Activated effector memory CD4-positive, alpha-beta T cell treated with Interleukin-2 at 50 U/mL for 16 hours (primary cell): ENCODE data around the gene TNFAIP8.

Experiments used
- DNase-seq: peaks from one replicate; pipeline ENCODE4 v3.0.0-alpha.2; 2020

TNFAIP8 gene

DNA sequence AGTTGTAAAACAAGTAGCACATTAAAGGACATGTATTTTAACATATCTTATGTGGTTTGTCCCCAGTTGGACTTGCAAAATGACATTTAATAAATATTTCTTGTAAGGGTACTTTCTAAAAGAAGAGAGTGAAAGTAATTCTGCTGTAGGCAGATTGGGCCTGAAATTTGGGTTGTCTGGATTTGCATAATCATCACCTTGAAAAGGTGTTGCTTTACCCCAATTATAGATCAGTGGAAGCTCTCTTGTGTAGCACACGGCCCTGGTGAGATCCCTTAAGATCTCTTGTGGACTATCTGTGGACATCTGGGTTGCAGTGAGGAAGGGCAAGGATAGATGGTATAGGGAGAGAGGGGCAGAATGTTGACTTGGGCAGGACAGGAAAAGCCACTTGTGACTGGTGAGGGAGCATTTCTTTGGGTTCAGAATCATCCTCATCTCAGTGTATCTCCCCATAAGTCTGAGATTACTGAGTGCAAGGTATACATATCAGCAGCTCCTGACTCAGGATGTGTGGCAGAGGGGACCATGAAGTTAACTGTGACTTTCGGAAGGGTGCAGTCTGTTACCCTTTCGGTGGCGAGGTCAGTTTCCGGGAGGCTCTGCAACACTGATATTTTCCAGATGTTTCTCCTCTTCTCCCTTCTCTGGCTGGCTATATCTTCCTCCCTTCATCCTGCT, 2.0 kb upstream of the TNFAIP8 start:
- no peak for DNase-seq

DNA sequence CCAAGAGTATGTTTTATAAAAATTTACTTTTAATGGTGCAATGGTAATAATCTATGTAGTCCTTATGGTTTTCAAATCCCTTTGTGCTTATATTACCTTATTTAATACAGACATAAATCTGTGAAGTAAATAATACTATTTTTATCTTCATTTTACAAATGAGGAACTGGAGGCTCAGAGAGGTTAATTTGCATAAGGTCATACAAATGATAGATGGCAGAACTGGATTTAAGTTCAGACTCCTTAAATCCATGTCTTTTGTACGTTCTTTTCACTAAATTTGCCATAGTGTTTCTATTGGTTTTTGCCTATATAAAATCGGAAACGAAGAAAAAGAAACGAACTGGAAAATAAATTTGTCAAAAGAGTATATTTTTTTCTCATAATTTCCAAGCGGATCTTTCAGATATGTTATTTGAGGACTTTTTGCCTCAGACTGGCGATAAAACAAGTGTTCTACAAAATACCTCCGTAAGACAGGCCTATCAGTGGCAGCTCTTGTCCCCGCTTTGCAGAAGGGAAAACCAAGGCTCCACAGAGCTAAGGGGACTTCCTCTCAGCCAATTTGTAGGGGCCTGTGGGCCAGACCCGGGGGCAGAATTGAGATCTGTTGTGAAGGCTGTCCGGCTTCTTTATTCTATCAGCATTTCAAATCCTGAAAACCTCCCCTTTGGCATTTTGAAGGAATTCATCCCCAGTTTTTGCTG, 1.1 kb upstream of the TNFAIP8 start:
- no peak for DNase-seq

DNA sequence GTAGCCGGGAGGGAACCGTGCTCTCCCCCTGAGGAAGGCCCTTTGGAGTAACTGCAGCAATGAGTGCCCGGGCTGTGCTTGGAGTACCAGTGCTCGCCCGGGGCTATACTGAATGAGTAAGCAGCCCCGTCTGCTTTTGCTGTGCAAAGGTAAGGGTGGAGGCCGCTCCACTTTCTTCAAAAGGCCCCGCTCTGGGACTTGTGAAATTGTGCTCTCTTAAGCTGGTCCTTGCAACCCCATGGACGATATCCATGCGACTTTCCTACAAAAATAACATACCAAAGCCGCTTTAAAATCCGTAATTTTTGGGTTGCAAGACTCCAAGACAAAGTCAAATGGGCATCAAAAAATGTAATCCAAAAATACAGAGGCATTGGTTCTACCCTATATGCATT, 578 bp upstream of the TNFAIP8 start:
- no peak for DNase-seq

DNA sequence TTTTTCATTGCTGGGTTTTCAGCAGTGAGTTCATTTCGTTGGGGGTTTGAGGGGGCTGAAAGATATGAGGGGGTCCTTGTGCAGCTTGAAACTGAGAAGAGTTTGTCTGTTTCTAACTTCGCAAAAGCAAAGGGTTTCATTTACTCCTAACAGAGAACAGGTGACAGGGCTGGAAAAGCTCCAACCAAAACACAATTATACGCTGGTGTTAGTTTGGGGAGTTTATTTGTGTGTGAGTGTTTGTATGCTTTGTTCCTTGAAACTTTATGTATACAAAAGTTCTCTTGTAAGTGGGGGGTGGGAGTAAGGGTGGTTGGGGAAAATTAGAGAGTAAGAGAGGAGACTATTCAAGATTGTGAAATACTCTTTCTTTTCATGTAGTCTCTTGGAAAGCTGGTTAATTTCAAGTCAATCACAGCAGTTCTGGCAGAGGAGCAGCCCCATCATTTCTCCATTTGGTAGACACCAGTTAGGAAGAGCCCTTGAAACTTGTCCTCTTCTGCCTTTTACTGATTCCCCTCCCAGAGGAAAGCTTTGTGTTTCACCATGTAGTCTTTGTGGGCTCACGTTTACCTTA, 881 bp downstream of the TNFAIP8 start:
- no peak for DNase-seq

DNA sequence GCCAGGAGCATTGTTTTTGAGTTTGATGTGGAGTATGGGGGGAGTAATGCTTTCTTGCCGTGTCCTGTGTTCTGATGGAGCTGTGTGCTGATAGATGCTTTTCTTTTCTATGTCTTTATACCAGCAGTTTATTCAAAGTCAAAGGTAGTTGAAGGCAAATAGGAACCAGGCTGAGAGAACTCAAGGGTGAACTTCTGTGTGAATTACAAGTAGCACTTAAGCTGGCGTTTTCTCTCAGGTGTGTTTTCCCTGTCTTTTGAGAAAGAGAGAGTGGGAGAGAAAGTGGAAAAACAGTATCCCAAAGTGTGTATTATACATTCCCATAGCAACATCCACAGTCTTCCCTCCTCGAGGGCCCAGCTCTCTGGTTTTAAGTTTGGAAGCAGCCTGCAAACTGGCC, 1.5 kb downstream of the TNFAIP8 start:
- no peak for DNase-seq

DNA sequence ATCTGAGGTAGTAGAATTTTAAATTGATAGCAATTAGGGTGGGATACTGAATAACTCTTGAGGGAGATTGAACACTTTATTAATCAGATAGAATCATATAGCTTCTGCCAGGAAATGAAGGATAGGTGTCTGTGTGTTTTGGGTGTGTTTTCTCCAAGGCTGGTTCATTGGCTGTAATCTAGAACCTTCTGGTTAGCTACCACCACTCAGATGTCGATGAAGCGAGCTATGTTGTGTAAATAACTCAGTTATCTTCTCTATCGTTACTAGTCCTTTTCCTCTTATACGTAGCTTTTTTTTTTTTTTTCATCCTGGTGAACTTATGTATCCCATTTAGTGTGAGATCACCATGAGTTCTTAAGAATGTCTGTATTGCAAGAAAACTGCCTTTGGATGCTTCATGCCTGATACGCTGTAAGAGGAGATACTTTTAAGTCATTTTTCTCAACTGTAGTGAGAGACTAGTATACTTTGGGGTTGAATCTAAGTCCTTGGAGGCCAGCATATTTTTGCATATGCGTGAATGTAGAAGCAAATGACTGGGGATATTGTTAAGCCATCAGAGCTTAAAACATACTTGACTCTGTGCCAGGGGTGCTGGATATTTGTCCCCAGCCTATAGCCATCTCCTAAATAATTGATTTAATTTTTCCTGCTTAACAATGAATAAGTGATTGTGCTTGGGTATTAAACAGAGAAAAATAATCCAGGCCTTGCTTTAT, 2.1 kb downstream of the TNFAIP8 start:
- DNase-seq: no peak

DNA sequence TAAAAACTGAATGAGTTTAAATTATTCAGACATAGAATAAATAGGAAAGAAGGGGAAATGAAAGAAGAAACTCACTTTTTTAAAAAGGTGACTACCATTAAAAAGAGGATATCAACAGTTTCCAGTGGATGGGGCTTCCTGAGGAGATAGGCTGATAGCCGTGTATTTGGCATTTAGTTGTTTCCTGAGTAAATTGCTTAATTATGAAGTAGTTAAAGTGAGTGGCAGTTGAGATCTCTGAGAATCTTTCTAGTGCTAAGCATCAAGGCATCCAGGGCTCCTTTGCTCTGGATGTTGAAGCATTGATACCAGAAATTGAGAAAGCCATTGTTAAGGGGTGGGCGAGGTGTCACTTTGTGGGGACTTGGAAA, 2.7 kb downstream of the TNFAIP8 start:
- no peak for DNase-seq

DNA sequence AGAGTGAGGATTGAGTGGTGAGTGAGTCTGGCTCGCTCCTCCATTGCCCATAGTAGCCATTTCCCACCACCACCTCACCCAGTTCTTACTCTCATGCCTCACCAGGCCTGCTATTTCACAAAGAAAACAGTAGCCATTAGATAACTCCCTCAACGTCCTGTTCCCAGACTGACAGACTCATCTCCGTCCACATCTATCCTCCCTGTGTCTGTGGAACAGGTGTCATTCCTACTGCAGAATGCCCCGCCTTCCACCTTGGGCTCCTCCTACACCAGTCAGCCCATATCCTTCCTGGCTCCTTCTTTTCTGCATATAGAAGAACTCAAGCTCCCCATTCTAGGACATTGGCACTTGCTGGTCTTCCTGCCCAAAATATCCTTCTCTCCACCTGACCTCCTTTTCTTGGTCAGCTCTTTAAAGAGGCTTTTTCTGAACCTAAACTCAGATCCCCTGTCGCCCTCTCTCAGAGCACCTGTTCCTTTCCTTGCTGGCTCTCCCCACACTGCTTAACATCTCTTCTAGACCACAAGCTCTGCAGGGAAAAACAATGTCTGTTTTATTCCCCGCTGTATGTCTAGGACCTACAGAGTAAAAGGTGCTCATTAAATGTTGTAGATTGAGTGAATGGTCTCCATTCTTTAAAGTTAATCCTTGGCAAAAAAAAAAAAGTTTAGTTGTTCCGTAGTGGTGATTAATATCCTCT, 3.2 kb downstream of the TNFAIP8 start:
- no peak for DNase-seq

DNA sequence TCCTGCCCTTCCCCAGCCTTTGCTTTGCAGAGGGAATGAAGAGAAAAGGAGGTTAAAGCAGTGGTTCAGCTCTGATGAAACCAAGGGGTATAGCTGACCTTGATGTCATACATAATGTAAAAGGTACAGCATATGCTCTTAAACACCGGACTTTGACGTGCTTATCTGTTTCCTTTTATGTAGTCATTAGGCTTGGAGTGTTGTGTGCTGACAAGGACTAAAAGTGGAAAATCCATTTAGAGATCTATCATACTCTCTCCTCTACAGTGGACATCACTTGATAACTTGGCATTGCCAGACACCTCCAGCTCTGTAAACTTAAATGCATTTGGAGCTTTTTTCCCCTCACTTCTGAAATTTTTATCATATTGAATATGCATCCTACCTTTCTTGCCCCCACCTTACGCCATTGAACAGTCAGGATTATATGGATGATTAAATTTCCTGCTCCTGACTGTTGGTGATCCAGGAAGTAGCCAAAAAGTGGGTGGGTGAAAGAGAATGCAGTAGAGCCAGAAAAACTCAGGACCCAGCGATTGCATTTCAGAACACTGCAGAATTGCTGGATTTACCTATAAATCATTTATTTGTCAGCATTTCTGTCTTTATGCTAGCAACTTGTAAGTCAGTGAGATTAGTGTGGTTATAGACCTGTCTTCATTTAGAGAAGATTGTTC, 4.1 kb downstream of the TNFAIP8 start:
- DNase-seq: no peak

DNA sequence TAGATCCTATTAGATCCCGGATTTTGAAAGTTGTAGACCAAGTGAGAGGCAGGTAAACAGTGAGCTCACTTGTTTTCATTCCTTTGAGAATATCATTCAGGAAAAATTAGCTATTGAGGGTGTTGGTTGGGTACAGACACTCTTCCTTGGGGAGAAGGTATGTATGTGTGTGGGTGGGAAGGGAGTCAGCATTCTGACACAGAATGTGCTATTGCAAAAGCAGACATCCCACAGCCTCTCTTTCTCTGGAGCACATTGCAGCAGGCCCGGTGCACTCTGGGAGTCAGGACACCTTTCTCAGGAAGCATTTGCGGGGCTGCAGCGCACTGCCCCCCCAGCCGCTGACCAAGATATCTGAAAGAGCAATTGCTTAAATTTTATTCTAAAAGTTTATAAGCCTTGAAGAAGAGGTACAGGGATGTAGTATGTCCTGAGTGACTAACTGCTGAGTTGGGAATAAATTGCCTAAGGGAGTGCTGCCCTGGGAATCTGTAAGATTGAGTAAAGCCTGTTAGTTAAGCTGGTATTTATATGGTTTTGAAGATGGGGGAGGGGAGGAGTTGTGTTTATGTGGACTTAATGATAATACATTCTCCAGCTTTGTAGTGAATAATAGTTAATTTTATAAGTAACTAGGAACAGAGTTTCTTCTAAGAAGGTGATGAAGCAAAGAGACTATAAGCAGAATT, 5.2 kb downstream of the TNFAIP8 start:
- no peak for DNase-seq

DNA sequence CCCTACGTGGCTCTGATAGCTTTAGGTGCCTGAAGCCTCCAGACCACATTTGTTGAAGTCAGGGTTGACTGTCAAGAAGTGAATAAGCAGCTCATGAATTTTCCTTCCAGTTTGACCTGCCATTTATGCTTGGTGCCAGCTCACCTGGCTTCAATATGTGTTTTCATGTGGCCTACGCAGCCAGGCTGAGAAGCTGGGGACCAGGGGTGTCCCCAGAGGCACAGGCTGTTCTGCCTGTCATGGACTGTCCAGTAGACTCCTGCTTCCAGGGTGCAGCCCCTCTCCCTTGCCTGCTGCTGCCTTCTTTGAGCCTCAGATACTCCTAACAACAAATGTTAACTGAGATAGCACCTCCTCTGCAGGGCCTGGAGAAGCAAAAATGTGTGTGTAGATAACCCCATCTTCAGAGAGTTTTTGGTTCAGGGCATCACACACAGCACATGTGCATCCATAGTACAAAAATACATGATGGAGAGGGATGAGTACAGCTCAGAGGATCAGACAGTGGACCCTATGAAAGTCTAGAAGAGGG, 5.8 kb downstream of the TNFAIP8 start:
- no peak for DNase-seq

DNA sequence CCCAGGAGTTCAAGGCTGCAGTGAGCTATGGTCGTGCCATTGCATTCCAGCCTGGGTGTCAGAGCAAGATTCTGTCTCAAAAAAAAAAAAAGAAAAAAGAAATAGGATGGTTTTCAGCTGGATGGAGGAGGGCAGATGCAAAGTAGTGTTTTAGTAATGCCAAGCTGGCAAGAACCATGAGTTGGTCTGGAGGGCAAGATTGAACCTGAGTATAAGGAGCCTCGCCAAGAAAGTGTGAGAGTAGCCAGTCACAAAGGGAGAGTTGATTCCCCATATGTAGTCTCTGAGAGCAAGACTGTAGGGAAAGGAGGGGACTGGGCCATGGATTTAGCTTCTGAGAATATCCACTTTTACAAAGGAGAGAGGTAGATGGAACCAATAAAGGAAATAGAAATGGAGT, 6.9 kb downstream of the TNFAIP8 start:
- no peak for DNase-seq

DNA sequence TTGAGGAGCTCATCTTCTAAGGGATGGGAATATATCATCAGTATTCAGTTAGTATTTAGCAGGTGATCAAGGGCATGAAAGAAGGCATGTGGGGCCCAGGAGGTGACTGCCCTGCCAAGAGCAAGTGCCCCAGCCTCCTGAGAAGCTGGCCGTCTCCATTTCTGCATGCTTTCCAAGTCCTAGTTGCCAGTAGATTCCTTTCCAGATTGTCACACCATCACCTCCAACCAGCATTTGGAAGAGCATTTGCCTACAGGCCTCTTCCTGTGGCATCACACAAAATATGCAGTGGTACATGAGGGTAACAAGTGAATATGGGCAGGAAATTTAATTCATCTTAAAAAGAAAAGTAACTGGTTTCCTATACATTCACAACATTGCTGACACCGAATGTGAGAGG, 7.5 kb downstream of the TNFAIP8 start:
- no peak for DNase-seq

DNA sequence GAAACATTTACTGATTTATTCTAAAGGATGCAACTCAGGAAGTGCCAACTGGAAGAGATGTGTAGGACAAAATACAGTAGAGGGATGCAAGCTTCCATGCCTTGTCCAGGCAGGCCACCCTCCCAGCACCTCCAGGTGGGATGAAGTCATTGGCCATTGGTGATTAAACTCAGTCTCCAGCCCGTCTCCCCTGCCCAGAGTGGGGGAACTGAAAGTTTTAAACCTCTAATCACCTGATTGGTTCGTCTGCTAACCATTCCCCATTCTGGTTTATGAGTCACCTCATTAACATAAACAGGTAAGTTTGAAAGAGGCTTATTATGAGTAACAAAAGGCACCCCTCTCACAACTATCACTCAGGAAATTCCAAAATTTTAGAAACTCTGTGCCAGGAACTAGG, 8.1 kb downstream of the TNFAIP8 start:
- DNase-seq: no peak

DNA sequence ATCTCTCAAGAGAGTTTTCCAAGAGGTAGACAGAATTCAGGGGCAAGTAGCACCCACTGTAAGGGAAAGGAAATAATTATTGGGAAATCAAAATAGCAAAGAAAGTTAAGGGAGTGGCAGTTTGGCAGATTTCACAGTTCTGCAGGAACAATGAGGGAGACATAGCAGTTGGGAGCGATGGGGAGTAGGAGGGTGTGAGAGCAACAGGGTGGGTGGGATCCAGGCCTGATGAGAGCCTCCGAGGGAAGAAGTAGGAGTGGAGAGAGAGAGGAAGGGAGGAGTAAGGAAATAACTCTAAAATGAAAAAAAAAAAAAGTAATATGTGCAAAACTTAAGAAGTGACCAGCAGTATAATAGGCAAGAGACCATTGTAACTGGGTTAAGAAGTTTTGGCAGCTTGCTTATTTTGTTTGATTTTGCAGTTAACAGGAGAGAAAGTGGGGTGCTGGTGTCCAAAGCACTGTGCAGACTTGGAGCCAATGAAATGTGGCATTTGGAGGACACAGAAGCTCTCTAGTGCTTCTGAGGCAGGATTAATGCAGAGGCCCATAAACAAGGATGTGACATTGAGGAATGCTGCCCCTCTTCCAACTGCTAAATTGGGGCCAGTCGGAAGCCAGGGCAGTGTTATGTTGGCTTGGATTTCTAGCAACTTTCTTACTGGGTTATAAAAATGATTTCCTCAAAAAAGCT, 10.2 kb downstream of the TNFAIP8 start:
- no peak for DNase-seq

DNA sequence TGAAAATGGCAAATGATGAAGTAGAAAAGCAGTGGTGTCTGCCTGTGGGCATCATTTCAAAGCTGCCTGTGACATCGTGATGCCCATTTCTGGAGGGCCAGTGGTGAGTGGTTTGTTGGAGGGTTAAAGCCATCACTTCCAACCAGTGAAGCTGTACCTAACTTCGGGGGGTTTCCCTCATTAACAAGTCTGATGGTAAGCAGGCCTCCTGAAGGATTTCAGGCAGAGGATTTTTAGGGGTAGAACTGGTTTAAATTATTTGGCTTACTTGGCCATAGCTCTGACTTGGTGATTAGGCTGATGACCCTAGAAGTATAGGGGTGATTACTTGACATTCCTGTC, 10.7 kb downstream of the TNFAIP8 start:
- DNase-seq: no peak

DNA sequence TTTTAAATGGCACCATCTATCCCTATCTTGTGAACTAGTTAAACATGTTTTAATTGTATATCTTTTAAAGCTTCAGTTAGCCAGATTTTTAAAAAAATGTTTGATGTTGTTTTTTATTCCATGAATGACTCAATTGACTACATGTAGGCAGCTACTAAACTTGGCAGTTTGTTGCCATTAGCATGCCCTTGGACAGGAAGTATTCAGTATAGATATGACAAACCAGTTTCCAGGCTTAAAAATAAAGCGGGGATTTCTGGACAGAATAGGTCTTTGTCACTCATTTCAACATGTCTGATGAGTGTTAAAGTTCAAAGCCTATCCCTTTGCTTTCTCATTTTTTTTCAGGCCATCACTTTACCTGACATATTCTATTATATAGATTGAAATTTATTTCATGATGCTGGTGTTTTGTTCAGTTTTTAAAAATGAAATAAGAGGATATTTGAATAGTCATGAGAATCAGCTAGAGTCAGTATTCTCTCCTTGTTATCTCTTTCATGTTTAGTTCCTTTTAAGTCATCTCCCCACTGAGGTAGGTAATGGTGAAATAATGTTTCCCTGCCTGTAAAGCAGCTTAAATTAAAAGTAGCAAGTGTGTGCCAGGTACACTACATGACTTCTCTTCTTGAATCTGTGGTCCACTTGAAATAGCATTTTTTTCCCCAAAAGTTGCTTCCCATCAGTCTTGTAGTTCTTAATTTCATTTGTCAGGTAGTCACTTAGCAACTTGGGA, 11.9 kb downstream of the TNFAIP8 start:
- DNase-seq: no peak

DNA sequence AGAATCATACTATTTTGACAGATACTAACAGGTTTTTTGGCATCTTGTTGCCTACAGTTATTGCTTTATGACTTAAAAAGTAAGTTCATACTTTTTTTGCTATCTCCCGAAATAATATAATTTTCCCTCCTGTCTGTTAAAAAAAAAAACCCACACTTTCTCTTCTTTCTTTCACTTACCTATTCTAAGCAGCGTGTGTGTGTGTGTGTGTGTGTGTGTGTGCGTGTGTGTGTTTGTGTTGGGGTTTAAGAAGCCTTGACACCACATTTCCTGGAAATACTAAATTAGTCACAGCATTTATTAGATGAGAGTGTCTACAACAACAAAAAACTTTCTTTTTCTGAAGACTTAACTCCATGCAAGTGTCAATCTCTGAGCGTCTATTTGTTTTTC, 12.4 kb downstream of the TNFAIP8 start:
- DNase-seq: peak; percentile 44

DNA sequence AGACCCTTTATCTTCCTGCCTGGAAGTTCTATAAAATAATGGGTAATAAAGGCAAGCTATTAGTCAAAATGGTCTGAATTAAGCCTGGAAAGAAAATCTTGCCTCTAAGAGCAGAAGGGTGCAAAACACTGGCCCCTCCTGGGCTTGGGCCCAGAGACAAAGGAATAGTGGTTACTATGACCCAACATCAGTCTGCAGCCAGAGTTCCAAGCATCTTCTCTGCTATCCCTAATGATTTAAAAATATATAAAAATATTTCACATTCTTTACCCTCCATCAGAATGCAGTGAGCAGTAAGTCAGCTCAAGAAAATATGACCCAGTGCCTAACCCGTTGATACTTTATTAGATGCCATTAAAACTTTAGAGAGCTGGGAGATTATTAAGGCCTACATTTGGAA, 14.7 kb downstream of the TNFAIP8 start:
- DNase-seq: no peak

DNA sequence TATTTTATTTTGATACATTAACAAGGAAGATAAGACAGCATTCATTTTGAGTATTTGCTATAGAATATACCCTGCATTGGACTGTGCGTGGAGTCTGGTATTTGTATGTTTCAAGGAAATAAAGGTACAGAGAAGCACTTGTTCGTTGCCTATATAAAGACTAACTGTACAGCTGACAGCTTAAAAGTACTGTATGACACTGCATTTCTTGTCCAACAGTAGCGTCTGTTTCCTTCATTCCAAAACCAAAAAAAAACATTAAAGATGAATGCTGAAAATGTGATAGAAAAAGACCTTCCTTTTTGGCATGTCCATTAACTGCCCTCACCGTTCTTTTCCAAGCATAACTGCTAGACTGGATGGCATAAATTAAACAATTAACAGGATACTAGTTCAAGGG, 15.3 kb downstream of the TNFAIP8 start:
- DNase-seq: no peak

DNA sequence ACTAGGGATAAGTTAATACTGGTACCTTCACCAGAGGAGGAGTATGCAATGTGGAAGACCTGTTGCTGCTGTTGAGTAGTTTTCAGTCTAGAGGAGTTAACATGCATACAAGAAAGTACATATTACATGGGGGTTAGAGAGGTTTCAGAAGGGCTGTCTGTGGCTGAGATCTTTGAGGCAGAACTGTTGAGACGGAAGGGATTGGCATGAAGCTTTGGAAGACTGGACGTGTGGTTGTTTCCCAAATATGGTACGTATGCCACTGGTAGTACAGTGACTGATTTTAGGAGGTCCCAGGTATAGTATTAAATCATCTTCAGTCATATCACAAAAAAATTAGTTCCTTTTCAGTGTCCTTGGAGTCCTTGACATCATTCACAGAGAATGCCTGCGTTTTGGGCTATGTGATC, 17.6 kb downstream of the TNFAIP8 start:
- no peak for DNase-seq
